Ramos (cell line): ENCODE data around the gene GRAMD2B.
"Not testable (repeated sequence)": the region's sequence is repeated elsewhere in the genome, so short reads cannot be mapped to it uniquely, and the experiment has no call there.

Experiments
- in situ Hi-C: fragments of 300-500 bp; cut with MboI; formaldehyde crosslinking; loops from one replicate; pipeline ENCODE4 v1.14.3; 2022; ENCODE audit warnings: low sequenced_read_pairs; ENCODE audit not compliant: unreplicated experiment

The GRAMD2B gene

GRCh38 chr5:126403876-126404275 lies 19.3 kb upstream of the GRAMD2B start:
- in situ Hi-C loops, result no loop called here

- in situ Hi-C loops, result no loop called here
Observed at GRCh38 chr5:126410623-126411022, 12.6 kb upstream of the GRAMD2B start.

GRCh38 chr5:126413856-126414255 lies 9.4 kb upstream of the GRAMD2B start:
- in situ Hi-C loops, result no loop called here

GRCh38 chr5:126414874-126415502 lies 8.2 kb upstream of the GRAMD2B start:
- in situ Hi-C loops, result no loop called here

GRCh38 chr5:126415789-126416188 lies 7.4 kb upstream of the GRAMD2B start:
- in situ Hi-C loops, result no loop called here

- in situ Hi-C loops, result no loop called here
Observed at GRCh38 chr5:126416266-126416925, 6.8 kb upstream of the GRAMD2B start.

GRCh38 chr5:126417178-126417577 lies 6.0 kb upstream of the GRAMD2B start:
- in situ Hi-C loops, result no loop called here

- in situ Hi-C loops, result no loop called here
Observed at GRCh38 chr5:126419102-126419501, 4.1 kb upstream of the GRAMD2B start.

- in situ Hi-C loops, result no loop called here
Observed at GRCh38 chr5:126428421-126428820, 5.2 kb downstream of the GRAMD2B start.

- in situ Hi-C loops, result no loop called here
Observed at GRCh38 chr5:126430631-126431030, 7.4 kb downstream of the GRAMD2B start.

- in situ Hi-C loops, result no loop called here
Observed at GRCh38 chr5:126433701-126434100, 10.5 kb downstream of the GRAMD2B start.

- in situ Hi-C loops, result no loop called here
Observed at GRCh38 chr5:126435261-126435660, 12.1 kb downstream of the GRAMD2B start.

GRCh38 chr5:126435714-126436113 lies 12.5 kb downstream of the GRAMD2B start:
- in situ Hi-C loops, result no loop called here

GRCh38 chr5:126437721-126438120 lies 14.5 kb downstream of the GRAMD2B start:
- in situ Hi-C loops, result no loop called here

GRCh38 chr5:126438267-126438666 lies 15.1 kb downstream of the GRAMD2B start:
- in situ Hi-C loops, result no loop called here

GRCh38 chr5:126438868-126439267 lies 15.7 kb downstream of the GRAMD2B start:
- in situ Hi-C loops, result no loop called here

GRCh38 chr5:126439724-126440123 lies 16.5 kb downstream of the GRAMD2B start:
- in situ Hi-C loops, result not testable (repeated sequence)

- in situ Hi-C loops, result no loop called here
Observed at GRCh38 chr5:126441230-126441629, 18.0 kb downstream of the GRAMD2B start.

GRCh38 chr5:126443374-126443851 lies 20.2 kb downstream of the GRAMD2B start:
- in situ Hi-C loops, result no loop called here

- in situ Hi-C loops, result no loop called here
Observed at GRCh38 chr5:126444137-126444536, 20.9 kb downstream of the GRAMD2B start.

- in situ Hi-C loops, result no loop called here
Observed at GRCh38 chr5:126445502-126446174, 22.4 kb downstream of the GRAMD2B start.
